ENCODE measurements around the gene IL10RA.
"Not testable (repeated sequence)": the region's sequence is repeated elsewhere in the genome, so short reads cannot be mapped to it uniquely, and the experiment has no call there.

IL10RA gene

GRCh38 chr11:117962826-117963225 lies 23.4 kb upstream of the IL10RA start:
- no peak for DNase-seq

GRCh38 chr11:117966908-117967307 lies 19.3 kb upstream of the IL10RA start:
- no peak for DNase-seq

GRCh38 chr11:117969160-117969991 lies 16.8 kb upstream of the IL10RA start:
- DNase-seq: no peak

- DNase-seq: no peak
Measured at GRCh38 chr11:117970400-117971024, 15.7 kb upstream of the IL10RA start.

GRCh38 chr11:117972044-117972443 lies 14.2 kb upstream of the IL10RA start:
- no peak for DNase-seq

- no peak for DNase-seq
Measured at GRCh38 chr11:117972629-117973502, 13.3 kb upstream of the IL10RA start.

GRCh38 chr11:117973503-117973860 lies 12.7 kb upstream of the IL10RA start:
- no peak for DNase-seq

GRCh38 chr11:117976445-117976844 lies 9.7 kb upstream of the IL10RA start:
- no peak for DNase-seq

- no peak for DNase-seq
Measured at GRCh38 chr11:117977029-117977428, 9.2 kb upstream of the IL10RA start.

- not testable (repeated sequence) for DNase-seq
Measured at GRCh38 chr11:117977612-117978264, 8.5 kb upstream of the IL10RA start.

GRCh38 chr11:117978291-117978910 lies 7.8 kb upstream of the IL10RA start:
- DNase-seq: not testable (repeated sequence)

- DNase-seq: no peak
Measured at GRCh38 chr11:117978991-117979390, 7.2 kb upstream of the IL10RA start.

- DNase-seq: no peak
Measured at GRCh38 chr11:117979481-117980211, 6.5 kb upstream of the IL10RA start.

GRCh38 chr11:117980280-117980679 lies 5.9 kb upstream of the IL10RA start:
- DNase-seq: no peak

GRCh38 chr11:117980720-117981119 lies 5.5 kb upstream of the IL10RA start:
- DNase-seq: no peak

GRCh38 chr11:117983163-117983475 lies 3.1 kb upstream of the IL10RA start:
- DNase-seq: peak in 1 of 2 experiments; percentile 20

GRCh38 chr11:117984476-117984875 lies 1.7 kb upstream of the IL10RA start:
- no peak for DNase-seq

GRCh38 chr11:117986981-117987574 lies 884 bp downstream of the IL10RA start:
- DNase-seq: no peak

- DNase-seq: no peak
Measured at GRCh38 chr11:117989351-117990102, 3.3 kb downstream of the IL10RA start.

- peak; percentile 62 to 63 for DNase-seq
Measured at GRCh38 chr11:117992136-117992535, 5.9 kb downstream of the IL10RA start.

GRCh38 chr11:117992620-117993019 lies 6.4 kb downstream of the IL10RA start:
- no peak for DNase-seq
